Astrocyte of the cerebellum (primary cell): ENCODE measurements around the gene RACK1.

Experiments used
- DNase-seq: peaks from one replicate; pipeline ENCODE4 v3.0.0-alpha.2; 2011; ENCODE audit warnings: low read depth
- H3K4me3 ChIP-seq: 2 replicates; pipeline ENCODE4 v1.5.1; 2011; ENCODE audit warnings: mild to moderate bottlenecking, low read depth, low read length, moderate library complexity
- in situ Hi-C: cut with HindIII; loops from 2 replicates; pipeline ENCODE4 v1.10.0; 2017; ENCODE audit warnings: low sequenced_read_pairs
- TF ChIP-seq, protein P1 (sequence below): IDR thresholded peaks from 2 replicates; pipeline ENCODE4 v1.5.1; 2012; ENCODE audit warnings: low read length, low read depth, moderate library complexity, mild to moderate bottlenecking; ENCODE audit errors: missing control alignments

Gene RACK1

DNA sequence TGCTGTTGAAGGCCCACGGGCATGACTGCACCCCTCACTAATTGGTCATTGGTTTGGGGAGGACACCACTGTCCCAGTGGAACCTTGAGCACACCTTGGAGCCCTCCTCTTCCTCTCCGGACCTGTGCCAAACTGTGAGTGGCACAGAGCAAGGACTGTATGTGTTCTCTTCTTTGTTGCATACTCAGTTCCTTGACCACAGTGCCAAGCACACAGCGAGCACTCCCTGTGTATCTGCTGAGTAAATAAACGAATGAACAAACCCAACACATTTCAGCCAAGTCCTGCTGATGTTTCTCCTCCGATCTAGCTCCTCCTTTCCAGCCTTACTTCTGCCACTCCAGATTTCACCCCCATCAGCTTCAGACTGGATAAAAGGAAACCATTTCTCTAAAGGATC lies 19.9 kb upstream of the RACK1 start:
- TF ChIP-seq, protein P1, sequence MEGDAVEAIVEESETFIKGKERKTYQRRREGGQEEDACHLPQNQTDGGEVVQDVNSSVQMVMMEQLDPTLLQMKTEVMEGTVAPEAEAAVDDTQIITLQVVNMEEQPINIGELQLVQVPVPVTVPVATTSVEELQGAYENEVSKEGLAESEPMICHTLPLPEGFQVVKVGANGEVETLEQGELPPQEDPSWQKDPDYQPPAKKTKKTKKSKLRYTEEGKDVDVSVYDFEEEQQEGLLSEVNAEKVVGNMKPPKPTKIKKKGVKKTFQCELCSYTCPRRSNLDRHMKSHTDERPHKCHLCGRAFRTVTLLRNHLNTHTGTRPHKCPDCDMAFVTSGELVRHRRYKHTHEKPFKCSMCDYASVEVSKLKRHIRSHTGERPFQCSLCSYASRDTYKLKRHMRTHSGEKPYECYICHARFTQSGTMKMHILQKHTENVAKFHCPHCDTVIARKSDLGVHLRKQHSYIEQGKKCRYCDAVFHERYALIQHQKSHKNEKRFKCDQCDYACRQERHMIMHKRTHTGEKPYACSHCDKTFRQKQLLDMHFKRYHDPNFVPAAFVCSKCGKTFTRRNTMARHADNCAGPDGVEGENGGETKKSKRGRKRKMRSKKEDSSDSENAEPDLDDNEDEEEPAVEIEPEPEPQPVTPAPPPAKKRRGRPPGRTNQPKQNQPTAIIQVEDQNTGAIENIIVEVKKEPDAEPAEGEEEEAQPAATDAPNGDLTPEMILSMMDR = no peak
- in situ Hi-C loops = no loop called here
- H3K4me3 ChIP-seq = no peak overlapping the region
- DNase-seq = no peak

GRCh38 chr5:181261320-181262049 lies 17.8 kb upstream of the RACK1 start:
- peak overlapping the region; percentile 90 for H3K4me3 ChIP-seq
- TF ChIP-seq, protein P1 = no peak
- no peak for DNase-seq
- in situ Hi-C loops = no loop called here

- in situ Hi-C loops = no loop called here
- DNase-seq = peak; percentile 56
These were observed 17.1 kb upstream of the RACK1 start, which contains the start of gene TRIM52 for GRCh38 chr5:181260720-181261319. Gene TRIM52 (minus strand): TSS chr5:181261143. CDS start chr5:181260813, 330 bp downstream.

DNA sequence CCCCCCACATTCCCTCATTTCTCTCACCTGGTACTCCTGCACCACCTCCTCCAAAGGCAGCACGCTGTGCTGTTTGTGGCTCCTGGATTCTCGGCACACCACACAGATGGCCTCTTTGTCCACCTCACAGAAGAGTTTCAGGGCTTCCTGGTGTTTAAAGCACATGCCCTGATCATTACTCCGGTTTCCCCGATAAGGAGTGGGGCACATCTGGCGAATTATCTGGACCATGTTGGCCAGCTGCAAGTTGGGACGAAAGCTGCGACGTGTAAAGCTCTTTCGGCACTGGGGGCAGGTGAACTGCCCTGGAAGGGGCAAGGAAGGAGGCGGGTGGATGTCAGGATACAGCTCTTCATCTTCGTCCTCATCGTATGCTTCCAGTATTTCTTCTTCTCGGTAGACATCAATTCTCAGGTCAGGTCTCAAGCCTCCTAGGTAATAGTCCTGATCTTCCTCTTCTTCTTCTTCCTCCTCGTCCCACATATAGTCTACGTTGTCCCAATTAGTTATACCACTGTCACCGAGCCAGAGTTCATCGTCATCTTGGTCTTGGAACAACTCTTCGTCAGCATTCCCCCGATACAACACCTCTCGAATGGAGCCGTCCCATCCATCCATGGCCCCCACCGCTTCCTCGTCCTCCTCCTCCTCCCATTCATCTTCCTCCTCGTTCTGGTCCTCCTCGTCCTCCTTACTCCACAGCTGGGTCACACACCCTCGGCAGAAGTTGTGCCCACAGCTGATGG lies 16.4 kb upstream of the RACK1 start:
- in situ Hi-C loops = no loop called here
- DNase-seq = no peak

More at GRCh38 chr5:181260720-181261319, 17.1 kb upstream of the RACK1 start, which contains the start of gene TRIM52:
- H3K4me3 ChIP-seq = peak within 1 kb of the TSS; percentile 90
- TF ChIP-seq, protein P1 = no peak

GRCh38 chr5:181259283-181259682 lies 15.6 kb upstream of the RACK1 start:
- in situ Hi-C loops = no loop called here
- TF ChIP-seq, protein P1 = no peak
- DNase-seq = no peak
- H3K4me3 ChIP-seq = peak overlapping the region; percentile 90

More for the DNA sequence above, 16.4 kb upstream of the RACK1 start:
- TF ChIP-seq, protein P1 = no peak
- peak overlapping the region; percentile 90 for H3K4me3 ChIP-seq

DNA sequence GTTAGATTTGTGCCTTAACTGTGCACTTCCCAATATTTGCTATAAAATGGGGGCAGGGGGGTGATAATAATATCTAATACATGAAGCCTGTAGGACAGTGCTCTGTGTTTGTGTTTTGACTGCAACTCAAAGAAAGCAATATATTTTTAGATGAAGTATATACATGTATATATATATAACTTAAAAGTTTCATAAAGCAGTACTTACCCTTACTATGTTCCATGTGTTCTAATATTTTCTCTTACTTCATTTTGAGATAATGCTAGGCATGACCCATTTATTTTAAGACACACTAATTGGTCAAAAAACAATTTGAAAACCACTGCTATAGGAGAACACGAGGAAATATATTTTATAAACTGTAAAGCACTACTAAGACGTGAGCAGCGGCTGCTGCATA lies 14.9 kb upstream of the RACK1 start:
- H3K4me3 ChIP-seq = peak overlapping the region; percentile 90
- in situ Hi-C loops = no loop called here
- TF ChIP-seq, protein P1 = no peak
- DNase-seq = no peak
